Astrocyte (in vitro differentiated cells and primary cell): Measurements from ENCODE around the gene LMO7. TPM values are rescaled to one million over a fixed set of nuclear protein-coding genes. Genes with fewer than 3 reads are reported as not detected.
A peak's percentile ranks its signal among the peaks of the same experiment; 100 is the strongest.

Source experiments
- DNase-seq: peaks from one replicate; pipeline ENCODE4 v3.0.0-alpha.2; 2010; ENCODE audit warnings: low read depth
- FAIRE-seq: peaks from 2 replicates; lab custom pipeline; 2011; peaks lifted over from hg19 to GRCh38; lab: Jason Lieb, UNC
- H2AFZ ChIP-seq: 2 replicates; pipeline ENCODE4 v1.6.0; 2012; ENCODE audit warnings: low read depth, low read length, inconsistent platforms
- H3K27ac ChIP-seq: 2 replicates; pipeline ENCODE4 v1.5.1; 2011; ENCODE audit warnings: low read depth, low read length, inconsistent platforms
- H3K27me3 ChIP-seq: 2 replicates; pipeline ENCODE4 v1.6.0; 2011; ENCODE audit warnings: low read length, inconsistent platforms; ENCODE audit not compliant: insufficient read depth
- H3K36me3 ChIP-seq: 2 replicates; pipeline ENCODE4 v1.5.1; 2011; ENCODE audit warnings: low read length, inconsistent platforms; ENCODE audit not compliant: insufficient read depth
- H3K4me1 ChIP-seq: 2 replicates; pipeline ENCODE4 v1.5.1; 2011; ENCODE audit warnings: low read length, inconsistent platforms; ENCODE audit not compliant: insufficient read depth
- H3K4me2 ChIP-seq: 2 replicates; pipeline ENCODE4 v1.6.0; 2012; ENCODE audit warnings: low read length, inconsistent platforms
- H3K4me3 ChIP-seq: 2 replicates; pipeline ENCODE4 v1.5.1; 2011; ENCODE audit warnings: low read depth, mild to moderate bottlenecking, low read length, inconsistent platforms; ENCODE audit not compliant: insufficient read depth
- H3K79me2 ChIP-seq: 2 replicates; pipeline ENCODE4 v1.6.0; 2012; ENCODE audit warnings: mild to moderate bottlenecking, low read length, inconsistent platforms; ENCODE audit not compliant: insufficient read depth
- H3K9ac ChIP-seq: 2 replicates; pipeline ENCODE4 v1.6.0; 2012; ENCODE audit warnings: mild to moderate bottlenecking, low read length, inconsistent platforms
- H3K9me3 ChIP-seq: 2 replicates; pipeline ENCODE4 v1.5.1; 2012; ENCODE audit warnings: low read depth, mild to moderate bottlenecking, low read length, inconsistent platforms; ENCODE audit not compliant: insufficient read depth
- H4K20me1 ChIP-seq: 2 replicates; pipeline ENCODE4 v1.6.0; 2012; ENCODE audit warnings: low read length, inconsistent platforms; ENCODE audit not compliant: insufficient read depth
- H3K27ac Mint-ChIP-seq: one replicate; pipeline ENCODE4 v1.8.0; 2021; ENCODE audit warnings: mild to moderate bottlenecking, mixed read lengths; ENCODE audit not compliant: unreplicated experiment
- H3K27me3 Mint-ChIP-seq: one replicate; pipeline ENCODE4 v1.8.0; 2021; ENCODE audit warnings: low read depth, mixed read lengths; ENCODE audit not compliant: unreplicated experiment
- H3K36me3 Mint-ChIP-seq: one replicate; pipeline ENCODE4 v1.8.0; 2021; ENCODE audit warnings: low read depth, mixed read lengths; ENCODE audit not compliant: unreplicated experiment
- H3K4me1 Mint-ChIP-seq: one replicate; pipeline ENCODE4 v1.8.0; 2021; ENCODE audit warnings: low read depth, mixed read lengths; ENCODE audit not compliant: unreplicated experiment
- H3K4me3 Mint-ChIP-seq: one replicate; pipeline ENCODE4 v1.8.0; 2021; ENCODE audit warnings: mild to moderate bottlenecking, moderate library complexity, mixed read lengths; ENCODE audit not compliant: unreplicated experiment
- H3K9me3 Mint-ChIP-seq: one replicate; pipeline ENCODE4 v1.8.0; 2021; ENCODE audit warnings: mild to moderate bottlenecking, mixed read lengths; ENCODE audit not compliant: unreplicated experiment
- EZH2 ChIP-seq: IDR thresholded peaks from 2 replicates; pipeline ENCODE4 v1.6.1; 2012; ENCODE audit warnings: mild to moderate bottlenecking, low read length, inconsistent platforms; ENCODE audit not compliant: insufficient read depth
- total RNA-seq: library from RNA; stranded (reverse); gene quantifications from 2 replicates; pipeline ENCODE4 v1.2.1, GENCODE V29; 2021
- TF ChIP-seq, protein P1 (sequence below): IDR thresholded peaks from 2 replicates; pipeline ENCODE4 v1.5.1; 2011; ENCODE audit warnings: low read depth, mild to moderate bottlenecking, inconsistent platforms, low read length, moderate library complexity; ENCODE audit not compliant: insufficient read depth

The LMO7 gene
- total RNA-seq, 1 donor from 2014 or later, result 52.2 TPM

DNA sequence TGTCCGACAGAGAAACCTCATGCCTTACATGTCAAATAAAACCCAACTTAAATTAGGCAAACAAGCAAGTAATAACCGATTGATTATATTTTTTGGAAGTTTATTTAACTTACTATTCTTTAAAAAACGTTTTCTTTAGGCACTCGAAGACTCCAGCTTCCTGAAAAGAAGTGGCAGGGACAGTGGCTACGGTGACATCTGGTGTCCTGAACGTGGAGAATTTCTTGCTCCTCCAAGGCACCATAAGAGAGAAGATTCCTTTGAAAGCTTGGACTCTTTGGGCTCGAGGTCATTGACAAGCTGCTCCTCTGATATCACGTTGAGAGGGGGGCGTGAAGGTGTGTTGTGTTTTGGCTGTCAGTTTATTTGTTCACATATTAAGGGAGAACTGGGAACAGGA is 164.4 kb downstream of the LMO7 start:
- H3K4me3 Mint-ChIP-seq, result no peak overlapping the region
- Histone ChIP-seq H3K27ac (no peak overlapping the region), H3K4me2 (no peak overlapping the region), H3K79me2 (peaks cover 14% of the 10 kb centered on the region), H3K4me3 (no peak overlapping the region), H3K36me3 (peaks cover 62% of the 10 kb centered on the region), H3K9ac (no peak overlapping the region), H2AFZ (no peak overlapping the region), H3K27me3 (no peaks in the 10 kb centered on the region), H3K9me3 (no peaks in the 10 kb centered on the region), H4K20me1 (no peaks in the 10 kb centered on the region), H3K4me1 (peaks cover 13% of the 10 kb centered on the region)
- TF ChIP-seq, protein P1, sequence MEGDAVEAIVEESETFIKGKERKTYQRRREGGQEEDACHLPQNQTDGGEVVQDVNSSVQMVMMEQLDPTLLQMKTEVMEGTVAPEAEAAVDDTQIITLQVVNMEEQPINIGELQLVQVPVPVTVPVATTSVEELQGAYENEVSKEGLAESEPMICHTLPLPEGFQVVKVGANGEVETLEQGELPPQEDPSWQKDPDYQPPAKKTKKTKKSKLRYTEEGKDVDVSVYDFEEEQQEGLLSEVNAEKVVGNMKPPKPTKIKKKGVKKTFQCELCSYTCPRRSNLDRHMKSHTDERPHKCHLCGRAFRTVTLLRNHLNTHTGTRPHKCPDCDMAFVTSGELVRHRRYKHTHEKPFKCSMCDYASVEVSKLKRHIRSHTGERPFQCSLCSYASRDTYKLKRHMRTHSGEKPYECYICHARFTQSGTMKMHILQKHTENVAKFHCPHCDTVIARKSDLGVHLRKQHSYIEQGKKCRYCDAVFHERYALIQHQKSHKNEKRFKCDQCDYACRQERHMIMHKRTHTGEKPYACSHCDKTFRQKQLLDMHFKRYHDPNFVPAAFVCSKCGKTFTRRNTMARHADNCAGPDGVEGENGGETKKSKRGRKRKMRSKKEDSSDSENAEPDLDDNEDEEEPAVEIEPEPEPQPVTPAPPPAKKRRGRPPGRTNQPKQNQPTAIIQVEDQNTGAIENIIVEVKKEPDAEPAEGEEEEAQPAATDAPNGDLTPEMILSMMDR, result no peak
- no peak for TF ChIP-seq EZH2
- peaks cover 15% of the 10 kb centered on the region for H3K36me3 Mint-ChIP-seq
- H3K27me3 Mint-ChIP-seq, result no peaks in the 10 kb centered on the region
- H3K9me3 Mint-ChIP-seq, result no peaks in the 10 kb centered on the region
- H3K27ac Mint-ChIP-seq, result peak overlapping the region; percentile 9
- no peak for FAIRE-seq
- no peak for DNase-seq
- H3K4me1 Mint-ChIP-seq, result peaks cover 15% of the 10 kb centered on the region

DNA sequence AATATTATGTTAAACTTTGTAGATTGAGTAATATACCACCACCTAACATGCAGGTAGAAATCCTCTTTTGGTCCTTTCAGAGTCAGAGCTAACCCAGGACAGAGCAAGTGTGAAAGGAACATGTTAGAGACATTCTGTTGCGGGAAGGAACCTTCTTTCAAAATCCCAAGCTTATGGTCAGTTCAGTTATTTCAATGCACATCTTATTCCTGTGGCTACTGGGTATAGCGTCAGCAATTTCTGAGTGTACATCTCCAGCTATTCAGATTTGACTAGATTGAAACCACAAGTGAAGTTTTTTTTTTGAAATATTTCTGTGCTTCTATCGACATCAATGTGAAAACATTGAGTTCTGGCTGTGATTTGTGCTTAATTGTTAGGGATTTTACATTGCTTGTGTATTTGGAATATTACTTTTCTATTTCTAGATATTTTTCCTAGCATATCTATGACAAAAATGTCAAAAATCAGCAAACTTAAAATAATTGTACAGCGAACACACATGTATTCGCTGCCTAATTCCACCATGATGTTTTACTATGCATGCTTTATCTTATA is 165.3 kb downstream of the LMO7 start:
- no peak for DNase-seq
- no peak overlapping the region for H3K27ac ChIP-seq
- Mint-ChIP-seq H3K27me3 (no peaks in the 10 kb centered on the region), H3K4me3 (no peak overlapping the region), H3K27ac (no peak overlapping the region), H3K36me3 (peaks cover 16% of the 10 kb centered on the region), H3K4me1 (peaks cover 18% of the 10 kb centered on the region), H3K9me3 (no peaks in the 10 kb centered on the region)
- TF ChIP-seq EZH2, result no peak
- TF ChIP-seq, protein P1, result no peak
- no peak for FAIRE-seq
- peaks cover 13% of the 10 kb centered on the region for H3K4me1 ChIP-seq
- H3K9ac ChIP-seq, result no peak overlapping the region
- no peak overlapping the region for H3K4me3 ChIP-seq
- H3K36me3 ChIP-seq, result peaks cover 67% of the 10 kb centered on the region
- no peak overlapping the region for H3K4me2 ChIP-seq
- H3K27me3 ChIP-seq, result no peaks in the 10 kb centered on the region
- H4K20me1 ChIP-seq, result peaks cover 6% of the 10 kb centered on the region
- H2AFZ ChIP-seq, result no peak overlapping the region
- H3K79me2 ChIP-seq, result peaks cover 15% of the 10 kb centered on the region
- H3K9me3 ChIP-seq, result no peaks in the 10 kb centered on the region

DNA sequence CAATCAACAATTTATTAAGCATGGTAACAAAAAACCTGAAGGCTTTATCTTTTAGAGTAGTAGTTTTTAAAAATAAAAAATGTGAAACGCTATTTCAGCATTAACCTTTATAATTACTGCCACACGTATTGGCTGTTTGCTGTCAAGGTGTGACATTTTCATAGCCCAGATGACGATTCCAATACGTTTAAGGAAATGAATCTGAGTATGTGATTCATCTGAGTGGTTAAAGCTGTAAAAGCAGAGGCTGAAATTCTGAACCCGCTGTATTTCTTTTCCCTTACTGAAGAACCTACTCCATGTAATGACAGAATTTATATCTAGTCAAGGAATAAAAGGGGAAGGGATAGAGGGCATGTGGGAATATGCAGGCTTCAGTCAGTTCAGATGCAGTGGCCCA is 166.0 kb downstream of the LMO7 start:
- Mint-ChIP-seq H3K27ac (no peak overlapping the region), H3K9me3 (no peaks in the 10 kb centered on the region), H3K4me1 (peaks cover 18% of the 10 kb centered on the region), H3K4me3 (no peak overlapping the region), H3K36me3 (peaks cover 12% of the 10 kb centered on the region), H3K27me3 (no peaks in the 10 kb centered on the region)
- FAIRE-seq (no peak), DNase-seq (no peak)
- Histone ChIP-seq H3K4me2 (no peak overlapping the region), H3K9me3 (no peaks in the 10 kb centered on the region), H3K27ac (no peak overlapping the region), H3K9ac (no peak overlapping the region), H2AFZ (no peak overlapping the region), H3K36me3 (peaks cover 60% of the 10 kb centered on the region), H3K27me3 (no peaks in the 10 kb centered on the region), H4K20me1 (peaks cover 6% of the 10 kb centered on the region), H3K4me3 (no peak overlapping the region), H3K4me1 (peaks cover 13% of the 10 kb centered on the region), H3K79me2 (peaks cover 9% of the 10 kb centered on the region)
- no peak for TF ChIP-seq EZH2
- TF ChIP-seq, protein P1, result no peak
